OCI-M2 (cell line): ENCODE data around the gene PACRG.

Experiments
- DNase-seq: peaks from one replicate; lab custom pipeline; 2025; ENCODE audit not compliant: unreplicated experiment; lab: John Stamatoyannopoulos, UW

The PACRG gene

GRCh38 chr6:163260911-163261310 lies 533.1 kb downstream of the PACRG start:
- no peak for DNase-seq

GRCh38 chr6:163261361-163261760 lies 533.6 kb downstream of the PACRG start:
- no peak for DNase-seq

GRCh38 chr6:163262080-163262479 lies 534.3 kb downstream of the PACRG start:
- DNase-seq, result no peak

- DNase-seq, result no peak
Observed at GRCh38 chr6:163263196-163263595, 535.4 kb downstream of the PACRG start.

- DNase-seq, result no peak
Observed at GRCh38 chr6:163263998-163264661, 536.4 kb downstream of the PACRG start.

GRCh38 chr6:163264662-163265035 lies 536.9 kb downstream of the PACRG start:
- no peak for DNase-seq

GRCh38 chr6:163281634-163282033 lies 553.9 kb downstream of the PACRG start:
- no peak for DNase-seq

GRCh38 chr6:163282672-163283071 lies 554.9 kb downstream of the PACRG start:
- no peak for DNase-seq

GRCh38 chr6:163284151-163284550 lies 556.4 kb downstream of the PACRG start:
- no peak for DNase-seq

GRCh38 chr6:163285691-163286090 lies 557.9 kb downstream of the PACRG start:
- no peak for DNase-seq

- DNase-seq, result no peak
Observed at GRCh38 chr6:163287626-163288025, 559.9 kb downstream of the PACRG start.

- DNase-seq, result no peak
Observed at GRCh38 chr6:163288066-163288465, 560.3 kb downstream of the PACRG start.

GRCh38 chr6:163288915-163289314 lies 561.1 kb downstream of the PACRG start:
- DNase-seq, result no peak

- no peak for DNase-seq
Observed at GRCh38 chr6:163289447-163289846, 561.7 kb downstream of the PACRG start.

- DNase-seq, result no peak
Observed at GRCh38 chr6:163290545-163291274, 562.9 kb downstream of the PACRG start.

- no peak for DNase-seq
Observed at GRCh38 chr6:163291622-163292021, 563.8 kb downstream of the PACRG start.

GRCh38 chr6:163293286-163293685 lies 565.5 kb downstream of the PACRG start:
- no peak for DNase-seq

GRCh38 chr6:163294734-163295133 lies 567.0 kb downstream of the PACRG start:
- DNase-seq, result no peak

- no peak for DNase-seq
Observed at GRCh38 chr6:163296835-163297519, 569.2 kb downstream of the PACRG start.

GRCh38 chr6:163298079-163298830 lies 570.5 kb downstream of the PACRG start:
- no peak for DNase-seq

GRCh38 chr6:163300838-163301237 lies 573.1 kb downstream of the PACRG start:
- no peak for DNase-seq
